Panc1 (cell line): ENCODE measurements around the gene SKIC8.

Source experiments
- CTCF ChIP-seq: fragments of 450-650 bp; IDR thresholded peaks from 2 replicates; pipeline ENCODE4 v1.5.1; 2017; ENCODE audit warnings: mild to moderate bottlenecking
- POLR2AphosphoS5 ChIP-seq: IDR thresholded peaks from 2 replicates; pipeline ENCODE4 v1.6.1; 2012; ENCODE audit warnings: mild to moderate bottlenecking, low read depth, low read length, moderate library complexity
- REST ChIP-seq, 2 experiments: IDR thresholded peaks; 2 replicates each; pipeline ENCODE4 v1.6.1; 2011 to 2012; ENCODE audit warnings: low read depth in 2 of 2, control low read depth in 1 of 2, low read length in 1 of 2, mild to moderate bottlenecking in 1 of 2, moderate library complexity in 1 of 2; ENCODE audit not compliant: insufficient read depth in 1 of 2
- SIN3A ChIP-seq: IDR thresholded peaks from 2 replicates; pipeline ENCODE4 v1.6.1; 2012; ENCODE audit warnings: low read depth, mild to moderate bottlenecking, low read length, moderate library complexity, borderline replicate concordance; ENCODE audit not compliant: insufficient read depth
- TCF7L2 ChIP-seq: IDR thresholded peaks from 2 replicates; pipeline ENCODE4 v1.6.1; 2011; ENCODE audit warnings: mild to moderate bottlenecking, low read depth, low read length, inconsistent platforms

- no peak for TF ChIP-seq CTCF
- TF ChIP-seq SIN3A = no peak
- TF ChIP-seq POLR2AphosphoS5 = no peak
- no peak for TF ChIP-seq REST (IDR thresholded peaks at IDR 0.05; ENCODE audit: insufficient read depth in 1 of 2, low read depth in 2 of 2, low read length in 1 of 2)
- no peak for TF ChIP-seq TCF7L2
Observed at GRCh38 chr15:78251136-78251535, 48.3 kb downstream of the SKIC8 start.
